ENCODE data around the gene RHEBL1. TPM values are rescaled to one million over a fixed set of nuclear protein-coding genes. Genes with fewer than 3 reads are reported as not detected.

The RHEBL1 gene
- total RNA-seq, 1 donor from 2014 or later, result 1.1 TPM

- no peaks in the 10 kb centered on the region for H3K27me3 ChIP-seq
- H3K9me3 ChIP-seq, result no peaks in the 10 kb centered on the region
- TF ChIP-seq, protein P1, sequence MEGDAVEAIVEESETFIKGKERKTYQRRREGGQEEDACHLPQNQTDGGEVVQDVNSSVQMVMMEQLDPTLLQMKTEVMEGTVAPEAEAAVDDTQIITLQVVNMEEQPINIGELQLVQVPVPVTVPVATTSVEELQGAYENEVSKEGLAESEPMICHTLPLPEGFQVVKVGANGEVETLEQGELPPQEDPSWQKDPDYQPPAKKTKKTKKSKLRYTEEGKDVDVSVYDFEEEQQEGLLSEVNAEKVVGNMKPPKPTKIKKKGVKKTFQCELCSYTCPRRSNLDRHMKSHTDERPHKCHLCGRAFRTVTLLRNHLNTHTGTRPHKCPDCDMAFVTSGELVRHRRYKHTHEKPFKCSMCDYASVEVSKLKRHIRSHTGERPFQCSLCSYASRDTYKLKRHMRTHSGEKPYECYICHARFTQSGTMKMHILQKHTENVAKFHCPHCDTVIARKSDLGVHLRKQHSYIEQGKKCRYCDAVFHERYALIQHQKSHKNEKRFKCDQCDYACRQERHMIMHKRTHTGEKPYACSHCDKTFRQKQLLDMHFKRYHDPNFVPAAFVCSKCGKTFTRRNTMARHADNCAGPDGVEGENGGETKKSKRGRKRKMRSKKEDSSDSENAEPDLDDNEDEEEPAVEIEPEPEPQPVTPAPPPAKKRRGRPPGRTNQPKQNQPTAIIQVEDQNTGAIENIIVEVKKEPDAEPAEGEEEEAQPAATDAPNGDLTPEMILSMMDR (IDR thresholded peaks at IDR 0.05), result no peak
- H3K4me1 ChIP-seq, result peaks cover under 1% of the 10 kb centered on the region
- no peak overlapping the region for H3K27ac ChIP-seq
- DNase-seq (no peak), ATAC-seq (no peak)
- intact Hi-C loops (cut with DNase I), result no loop called here
- H3K36me3 ChIP-seq, result peaks cover 88% of the 10 kb centered on the region
- no peak overlapping the region for H3K4me3 ChIP-seq
Measured at GRCh38 chr12:49026678-49027480, 42.9 kb downstream of the RHEBL1 start.

DNA sequence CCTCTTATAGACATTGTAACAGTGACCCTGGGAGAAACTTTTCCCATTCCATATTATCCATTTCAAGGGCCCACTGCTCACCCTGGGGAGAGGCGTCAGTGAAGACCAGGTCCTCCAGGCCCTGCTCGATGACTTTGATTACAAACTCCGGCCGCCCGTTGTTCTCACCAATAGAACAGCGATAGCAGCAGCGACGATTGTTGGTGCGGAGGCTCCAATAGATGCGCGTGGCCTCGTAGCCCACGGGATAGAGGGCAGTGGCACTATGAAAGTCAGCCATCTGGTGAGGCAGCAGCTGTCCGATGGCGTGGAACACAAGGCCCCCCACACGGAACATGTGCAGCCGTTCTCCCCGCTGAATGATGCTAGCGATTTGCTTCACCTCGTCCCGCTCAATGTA, 43.7 kb downstream of the RHEBL1 start:
- peaks cover 88% of the 10 kb centered on the region for H3K36me3 ChIP-seq
- no peaks in the 10 kb centered on the region for H3K4me1 ChIP-seq
- no peak overlapping the region for H3K4me3 ChIP-seq
- H3K9me3 ChIP-seq, result no peaks in the 10 kb centered on the region
- intact Hi-C loops (cut with DNase I), result no loop called here
- TF ChIP-seq, protein P1 (IDR thresholded peaks at IDR 0.05), result no peak
- no peak for ATAC-seq
- no peak for DNase-seq
- no peaks in the 10 kb centered on the region for H3K27me3 ChIP-seq
- H3K27ac ChIP-seq, result no peak overlapping the region

- no peak for DNase-seq
- ATAC-seq, result no peak
- TF ChIP-seq, protein P1 (IDR thresholded peaks at IDR 0.05), result no peak
- intact Hi-C loops (cut with DNase I), result no loop called here
- Histone ChIP-seq H3K36me3 (peaks cover 84% of the 10 kb centered on the region), H3K27me3 (no peaks in the 10 kb centered on the region), H3K4me1 (no peaks in the 10 kb centered on the region), H3K9me3 (no peaks in the 10 kb centered on the region), H3K27ac (no peak overlapping the region), H3K4me3 (no peak overlapping the region)
Measured at GRCh38 chr12:49025463-49025862, 44.3 kb downstream of the RHEBL1 start.

DNA sequence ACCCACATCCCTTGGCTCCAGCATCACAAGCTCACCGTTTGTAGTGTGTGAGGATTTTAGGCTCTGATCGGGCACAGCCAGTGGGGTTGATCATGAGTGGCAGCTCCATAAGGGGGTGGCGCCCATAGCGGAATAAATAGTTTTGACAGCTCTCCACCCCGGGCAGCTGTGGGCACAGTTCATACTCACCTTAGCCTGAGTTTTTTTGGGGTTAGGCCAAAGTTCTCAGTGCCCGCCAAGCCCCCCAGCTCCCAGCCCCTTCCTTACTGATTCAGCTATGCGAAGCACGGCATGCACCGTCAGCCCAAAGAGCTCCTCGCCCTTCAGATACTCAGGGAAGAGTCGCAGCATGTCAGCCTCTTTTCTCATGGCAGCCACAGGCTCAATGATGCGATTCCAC, 45.2 kb downstream of the RHEBL1 start:
- H3K9me3 ChIP-seq, result no peaks in the 10 kb centered on the region
- H3K4me1 ChIP-seq, result peaks cover under 1% of the 10 kb centered on the region
- no peak overlapping the region for H3K4me3 ChIP-seq
- no peak for DNase-seq
- peaks cover 83% of the 10 kb centered on the region for H3K36me3 ChIP-seq
- no peak overlapping the region for H3K27ac ChIP-seq
- intact Hi-C loops (cut with DNase I), result no loop called here
- no peak for ATAC-seq
- TF ChIP-seq, protein P1 (IDR thresholded peaks at IDR 0.05), result no peak
- no peaks in the 10 kb centered on the region for H3K27me3 ChIP-seq

GRCh38 chr12:49023812-49024211, 46.0 kb downstream of the RHEBL1 start:
- ATAC-seq, result no peak
- Histone ChIP-seq H3K9me3 (no peaks in the 10 kb centered on the region), H3K27ac (no peak overlapping the region), H3K4me1 (peaks cover 7% of the 10 kb centered on the region), H3K36me3 (peaks cover 79% of the 10 kb centered on the region), H3K4me3 (no peak overlapping the region), H3K27me3 (no peaks in the 10 kb centered on the region)
- TF ChIP-seq, protein P1 (IDR thresholded peaks at IDR 0.05), result no peak
- intact Hi-C loops (cut with DNase I), result no loop called here
- DNase-seq, result no peak
